ENCODE data around the gene ADGRD1.

The ADGRD1 gene

DNA sequence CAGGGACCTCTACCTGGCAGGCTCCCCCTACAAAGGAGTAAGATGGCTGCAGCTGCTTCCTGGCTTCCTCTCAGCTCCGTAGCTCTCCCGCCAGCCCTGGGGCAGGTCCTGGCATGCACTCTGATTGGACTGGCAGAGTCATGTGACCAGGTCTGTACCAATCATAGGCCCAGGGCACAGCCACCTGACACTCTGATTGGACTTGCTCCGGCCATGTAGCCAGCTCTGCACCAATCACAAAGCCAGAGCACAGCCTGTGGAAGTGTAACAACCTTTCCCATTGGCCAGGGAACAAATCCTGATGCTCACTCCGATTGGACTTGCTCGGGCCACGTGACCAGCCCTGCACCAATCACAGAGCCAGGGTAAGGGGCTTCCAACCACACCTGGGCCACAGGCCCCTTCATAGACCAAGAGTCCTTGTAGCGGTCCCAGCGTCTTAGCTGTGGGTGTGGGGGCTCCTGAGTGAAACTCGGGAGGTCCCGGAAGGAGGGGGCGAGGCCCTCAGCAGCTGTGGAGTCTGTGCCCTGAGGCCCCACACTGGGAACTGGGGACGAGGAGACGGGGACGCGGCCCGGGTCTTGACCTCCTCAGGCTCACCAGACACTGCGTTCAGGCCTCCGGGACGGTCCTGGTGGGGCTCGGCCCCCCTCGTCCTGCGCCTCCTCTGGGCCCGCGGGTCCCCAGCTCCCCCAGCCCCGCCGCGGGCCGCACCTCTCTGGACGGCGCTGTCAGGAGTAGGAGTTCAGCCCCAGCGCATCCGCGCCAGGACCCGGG, 210.6 kb downstream of the ADGRD1 start:
- no peak for DNase-seq (ENCODE audit: low read depth)

GRCh38 chr12:131166717-131167116, 213.0 kb downstream of the ADGRD1 start:
- no peak for DNase-seq (ENCODE audit: low read depth)

- DNase-seq (ENCODE audit: low read depth): no peak
Measured at GRCh38 chr12:131167334-131167733, 213.6 kb downstream of the ADGRD1 start.

- no peak for DNase-seq (ENCODE audit: low read depth)
Measured at GRCh38 chr12:131171029-131171428, 217.3 kb downstream of the ADGRD1 start.

DNA sequence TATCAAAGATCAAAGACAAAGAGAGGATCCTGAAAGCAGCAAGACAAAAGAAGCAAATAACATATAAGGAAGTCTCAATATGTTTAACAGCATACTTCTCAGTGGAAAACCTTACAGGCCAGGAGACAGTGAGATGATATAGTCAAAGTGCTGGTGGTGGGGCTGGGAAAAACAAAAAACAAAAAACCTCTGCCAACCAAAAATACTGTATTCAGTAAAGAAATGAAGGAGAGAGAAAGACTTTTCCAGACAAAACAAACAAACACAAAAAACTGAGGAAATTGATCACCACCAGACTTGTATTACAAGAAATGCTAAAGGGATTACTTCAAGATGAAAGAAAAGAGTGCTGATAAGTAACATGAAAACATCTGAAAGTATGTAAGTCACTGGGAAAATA, 221.2 kb downstream of the ADGRD1 start:
- DNase-seq (ENCODE audit: low read depth): no peak

DNA sequence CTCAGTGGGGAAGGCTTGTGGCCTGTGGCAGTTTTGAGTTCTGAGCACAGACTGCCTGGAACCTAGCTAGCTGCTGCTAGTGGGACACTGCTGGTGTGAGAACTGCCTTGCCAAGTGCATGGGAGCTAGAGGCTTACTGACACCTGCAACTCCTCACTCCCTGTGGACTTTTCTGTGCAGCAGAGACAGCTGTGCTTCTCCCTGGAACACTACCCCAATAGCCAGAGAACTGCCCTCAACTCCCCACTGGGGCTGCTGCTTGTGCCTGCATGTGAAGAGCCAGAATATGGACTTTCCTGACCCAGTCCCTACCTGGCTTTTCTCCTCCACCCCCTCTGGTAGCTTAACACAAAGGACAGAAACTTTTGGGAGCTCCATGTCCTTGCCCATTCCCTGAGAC, 222.6 kb downstream of the ADGRD1 start:
- no peak for DNase-seq (ENCODE audit: low read depth)

GRCh38 chr12:131176926-131177325, 223.2 kb downstream of the ADGRD1 start:
- DNase-seq (ENCODE audit: low read depth): no peak

DNA sequence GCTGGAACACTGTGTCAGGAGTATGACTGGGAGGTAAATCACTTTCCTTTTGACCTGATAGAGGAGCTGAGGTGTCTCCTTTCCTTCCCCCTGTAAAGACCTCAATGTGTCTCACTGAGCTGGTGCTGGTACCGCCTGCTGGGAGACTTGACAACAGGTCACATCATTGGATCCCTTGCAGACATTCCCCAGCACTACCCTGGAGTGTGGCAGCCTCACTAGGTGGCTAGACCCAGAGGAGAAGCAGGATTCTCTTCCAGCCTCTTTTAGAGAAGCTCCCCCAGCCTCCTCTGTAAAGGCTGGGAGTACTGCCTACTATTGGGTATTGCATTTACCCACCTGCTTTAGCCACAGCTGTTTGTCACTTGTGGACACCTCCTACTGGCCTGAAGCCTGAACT, 223.9 kb downstream of the ADGRD1 start:
- no peak for DNase-seq (ENCODE audit: low read depth)

DNA sequence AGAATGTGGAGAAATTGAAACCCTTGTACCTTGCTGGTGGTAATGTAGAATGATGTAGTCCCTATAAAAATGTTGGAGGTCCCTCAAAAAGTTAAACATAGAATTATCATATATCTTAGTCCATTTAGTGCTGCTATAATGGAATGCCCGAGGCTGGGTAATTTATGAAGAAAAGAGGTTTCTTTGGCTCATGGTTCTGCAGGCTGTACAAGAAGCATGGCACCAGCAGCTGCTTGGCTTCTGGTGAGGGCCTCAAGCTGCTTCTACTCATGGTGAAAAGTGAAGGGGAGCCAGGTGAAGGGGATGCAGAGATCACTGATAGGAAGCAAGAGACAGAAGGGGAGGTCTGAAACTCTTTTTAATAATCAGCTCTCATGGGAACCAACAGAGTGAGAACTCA, 233.9 kb downstream of the ADGRD1 start:
- no peak for DNase-seq (ENCODE audit: low read depth)

- DNase-seq (ENCODE audit: low read depth): no peak
Measured at GRCh38 chr12:131188131-131189050, 234.7 kb downstream of the ADGRD1 start.

GRCh38 chr12:131189781-131190180, 236.1 kb downstream of the ADGRD1 start:
- no peak for DNase-seq (ENCODE audit: low read depth)

DNA sequence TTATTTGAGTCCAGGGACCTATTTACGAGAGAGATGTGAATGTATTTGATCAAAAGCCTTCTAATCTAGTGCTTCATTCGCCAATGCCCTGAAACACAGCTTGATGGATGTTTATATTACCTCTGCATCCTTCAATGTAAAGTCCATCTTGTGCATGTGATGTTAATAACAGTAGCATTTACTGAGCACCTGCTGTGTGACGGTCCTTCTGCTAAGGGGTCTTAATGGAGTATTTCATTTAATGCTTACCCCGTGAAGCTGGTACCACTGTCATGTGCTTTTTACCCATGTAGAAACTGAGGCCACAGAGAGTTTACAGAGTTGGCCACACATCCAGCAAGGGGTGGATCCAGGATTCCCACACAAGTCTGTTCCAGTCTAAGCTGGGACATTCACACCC, 237.3 kb downstream of the ADGRD1 start:
- no peak for DNase-seq (ENCODE audit: low read depth)

Data from EH (cell line).